HG03095 (cell line): ENCODE measurements around the gene PUSL1.

Experiments
- ATAC-seq: cut with Tn5 transposase; IDR thresholded peaks from one replicate; pipeline ENCODE4 v1.9.1; 2021; ENCODE audit warnings: moderate library complexity; ENCODE audit not compliant: unreplicated experiment

The PUSL1 gene

GRCh38 chr1:1293263-1294249 lies 14.8 kb upstream of the PUSL1 start:
- no peak for ATAC-seq

- no peak for ATAC-seq
These were observed 14.0 kb upstream of the PUSL1 start for GRCh38 chr1:1294250-1294890.

- no peak for ATAC-seq
These were observed 13.1 kb upstream of the PUSL1 start for GRCh38 chr1:1295154-1295923.

GRCh38 chr1:1296070-1297061 lies 12.0 kb upstream of the PUSL1 start:
- no peak for ATAC-seq

- ATAC-seq = no peak
These were observed 10.5 kb upstream of the PUSL1 start for GRCh38 chr1:1297802-1298424.

GRCh38 chr1:1298861-1299685 lies 9.3 kb upstream of the PUSL1 start:
- ATAC-seq = no peak

GRCh38 chr1:1299686-1300351 lies 8.6 kb upstream of the PUSL1 start:
- ATAC-seq = no peak

GRCh38 chr1:1300352-1300739 lies 8.1 kb upstream of the PUSL1 start:
- no peak for ATAC-seq

- no peak for ATAC-seq
These were observed 6.4 kb upstream of the PUSL1 start for GRCh38 chr1:1302006-1302430.

- no peak for ATAC-seq
These were observed 5.4 kb upstream of the PUSL1 start for GRCh38 chr1:1302951-1303509.

- ATAC-seq = no peak
These were observed 4.7 kb upstream of the PUSL1 start for GRCh38 chr1:1303736-1304135.

GRCh38 chr1:1304331-1305299 lies 3.8 kb upstream of the PUSL1 start:
- ATAC-seq = no peak

GRCh38 chr1:1305300-1306069 lies 2.9 kb upstream of the PUSL1 start:
- no peak for ATAC-seq

GRCh38 chr1:1306070-1306660 lies 2.2 kb upstream of the PUSL1 start:
- ATAC-seq = no peak

- ATAC-seq = no peak
These were observed 1.6 kb upstream of the PUSL1 start for GRCh38 chr1:1306661-1307260.
